ENCODE results near the gene ZNF648.
A peak's percentile ranks its signal among the peaks of the same experiment; 100 is the strongest.
"Not testable (repeated sequence)": the region's sequence is repeated elsewhere in the genome, so short reads cannot be mapped to it uniquely, and the experiment has no call there.

Gene ZNF648

GRCh38 chr1:182069028-182069466, 7.5 kb upstream of the ZNF648 start:
- peak; percentile 70 for DNase-seq

- no peak for DNase-seq
Measured at GRCh38 chr1:182066934-182067333, 5.4 kb upstream of the ZNF648 start.

- no peak for DNase-seq
Measured at GRCh38 chr1:182065126-182065845, 3.8 kb upstream of the ZNF648 start.

- DNase-seq, result no peak
Measured at GRCh38 chr1:182064611-182065010, 3.1 kb upstream of the ZNF648 start.

GRCh38 chr1:182062223-182062622, 711 bp upstream of the ZNF648 start:
- no peak for DNase-seq

- no peak for DNase-seq
Measured at GRCh38 chr1:182060877-182061276, 635 bp downstream of the ZNF648 start.

- no peak for DNase-seq
Measured at GRCh38 chr1:182059936-182060335, 1.6 kb downstream of the ZNF648 start.

GRCh38 chr1:182056601-182057366, 4.7 kb downstream of the ZNF648 start:
- DNase-seq, result no peak

- peak; percentile 52 for DNase-seq
Measured at GRCh38 chr1:182054698-182055326, 6.7 kb downstream of the ZNF648 start.

- no peak for DNase-seq
Measured at GRCh38 chr1:182052355-182052754, 9.2 kb downstream of the ZNF648 start.

GRCh38 chr1:182051938-182052337, 9.6 kb downstream of the ZNF648 start:
- DNase-seq, result peak; percentile 5

GRCh38 chr1:182050481-182051448, 10.7 kb downstream of the ZNF648 start:
- DNase-seq, result no peak

GRCh38 chr1:182048562-182048961, 12.9 kb downstream of the ZNF648 start:
- no peak for DNase-seq

GRCh38 chr1:182046763-182047162, 14.7 kb downstream of the ZNF648 start:
- DNase-seq, result no peak

GRCh38 chr1:182045481-182045880, 16.0 kb downstream of the ZNF648 start:
- not testable (repeated sequence) for DNase-seq

- no peak for DNase-seq
Measured at GRCh38 chr1:182041615-182042014, 19.9 kb downstream of the ZNF648 start.

- no peak for DNase-seq
Measured at GRCh38 chr1:182038220-182038619, 23.3 kb downstream of the ZNF648 start.

GRCh38 chr1:182035097-182035770, 26.3 kb downstream of the ZNF648 start:
- no peak for DNase-seq

- DNase-seq, result no peak
Measured at GRCh38 chr1:182032251-182032650, 29.3 kb downstream of the ZNF648 start.

GRCh38 chr1:182029379-182030331, 31.9 kb downstream of the ZNF648 start:
- DNase-seq, result peak; percentile 96

- no peak for DNase-seq
Measured at GRCh38 chr1:182029002-182029378, 32.5 kb downstream of the ZNF648 start.
